Calu3 (cell line): ENCODE results near the gene AKAP13. TPM values are rescaled to one million over a fixed set of nuclear protein-coding genes. Genes with fewer than 3 reads are reported as not detected.

Experiments used
- BruUV-seq: library from RNA; stranded (reverse); fragments of 400-500 nt; replicated peaks from 2 replicates; lab custom pipeline; 2021; lab: Mats Ljungman, UMichigan
- CTCF ChIA-PET: fragments of 300-600 bp; sonication (Branson Sonifier 250); formaldehyde crosslinking; loops from one replicate; lab custom pipeline; 2022; ENCODE audit warnings: antibody characterized with exemption; lab: Charles Lee
- DNase-seq: peaks from one replicate; pipeline ENCODE4 v3.0.0; 2022
- H3K27ac Mint-ChIP-seq: one replicate; pipeline ENCODE4 v1.8.0; 2022; ENCODE audit warnings: mixed read lengths; ENCODE audit not compliant: unreplicated experiment
- H3K27me3 Mint-ChIP-seq: one replicate; pipeline ENCODE4 v1.8.0; 2022; ENCODE audit warnings: mixed read lengths; ENCODE audit not compliant: unreplicated experiment
- H3K36me3 Mint-ChIP-seq: one replicate; pipeline ENCODE4 v1.8.0; 2022; ENCODE audit warnings: mild to moderate bottlenecking, moderate library complexity, mixed read lengths; ENCODE audit not compliant: insufficient read depth, unreplicated experiment
- H3K4me1 Mint-ChIP-seq: one replicate; pipeline ENCODE4 v1.8.0; 2022; ENCODE audit warnings: mild to moderate bottlenecking, low read depth, mixed read lengths; ENCODE audit not compliant: unreplicated experiment
- H3K4me3 Mint-ChIP-seq: one replicate; pipeline ENCODE4 v1.8.0; 2022; ENCODE audit warnings: mild to moderate bottlenecking, low read depth, moderate library complexity, mixed read lengths; ENCODE audit not compliant: unreplicated experiment
- H3K9me3 Mint-ChIP-seq: one replicate; pipeline ENCODE4 v1.8.0; 2022; ENCODE audit warnings: low read depth, mixed read lengths; ENCODE audit not compliant: unreplicated experiment
- intact Hi-C: fragments of 100-400 bp; cut with micrococcal nuclease; formaldehyde crosslinking; loops from one replicate; pipeline ENCODE4 v1.10.0; 2022; ENCODE audit not compliant: unreplicated experiment
- total RNA-seq: library from RNA; stranded (reverse); gene quantifications from 2 replicates; pipeline ENCODE4 v1.2.3, GENCODE V29; 2022
- TF ChIP-seq, protein P1 (sequence below): fragments of 200-600 bp; IDR thresholded peaks from one replicate; pipeline ENCODE4 v1.8.0; 2022; ENCODE audit warnings: antibody characterized with exemption; ENCODE audit not compliant: unreplicated experiment

The AKAP13 gene
- total RNA-seq, 1 experiment from 2014 or later = 145 TPM

- no TSS peak for BruUV-seq
- no peak overlapping the region for H3K27ac Mint-ChIP-seq
- CTCF ChIA-PET = interaction anchor here (0.6 kb wide), 1 partner anchor 44 kb away, joined by 5 read pairs; no protein-coding TSS in a partner anchor
- intact Hi-C loops = loop anchor here (2.0 kb wide), 1 partner anchor 75 kb away; no protein-coding TSS in a partner anchor
- peaks cover 17% of the 10 kb centered on the region for H3K36me3 Mint-ChIP-seq
- TF ChIP-seq, protein P1, sequence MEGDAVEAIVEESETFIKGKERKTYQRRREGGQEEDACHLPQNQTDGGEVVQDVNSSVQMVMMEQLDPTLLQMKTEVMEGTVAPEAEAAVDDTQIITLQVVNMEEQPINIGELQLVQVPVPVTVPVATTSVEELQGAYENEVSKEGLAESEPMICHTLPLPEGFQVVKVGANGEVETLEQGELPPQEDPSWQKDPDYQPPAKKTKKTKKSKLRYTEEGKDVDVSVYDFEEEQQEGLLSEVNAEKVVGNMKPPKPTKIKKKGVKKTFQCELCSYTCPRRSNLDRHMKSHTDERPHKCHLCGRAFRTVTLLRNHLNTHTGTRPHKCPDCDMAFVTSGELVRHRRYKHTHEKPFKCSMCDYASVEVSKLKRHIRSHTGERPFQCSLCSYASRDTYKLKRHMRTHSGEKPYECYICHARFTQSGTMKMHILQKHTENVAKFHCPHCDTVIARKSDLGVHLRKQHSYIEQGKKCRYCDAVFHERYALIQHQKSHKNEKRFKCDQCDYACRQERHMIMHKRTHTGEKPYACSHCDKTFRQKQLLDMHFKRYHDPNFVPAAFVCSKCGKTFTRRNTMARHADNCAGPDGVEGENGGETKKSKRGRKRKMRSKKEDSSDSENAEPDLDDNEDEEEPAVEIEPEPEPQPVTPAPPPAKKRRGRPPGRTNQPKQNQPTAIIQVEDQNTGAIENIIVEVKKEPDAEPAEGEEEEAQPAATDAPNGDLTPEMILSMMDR = no peak
- H3K9me3 Mint-ChIP-seq = no peaks in the 10 kb centered on the region
- H3K27me3 Mint-ChIP-seq = no peaks in the 10 kb centered on the region
- DNase-seq = no peak
- H3K4me3 Mint-ChIP-seq = no peak overlapping the region
- H3K4me1 Mint-ChIP-seq = peaks cover 49% of the 10 kb centered on the region
These were observed 213.5 kb downstream of the AKAP13 start for GRCh38 chr15:85593809-85594445.

- Mint-ChIP-seq H3K9me3 (no peaks in the 10 kb centered on the region), H3K36me3 (peaks cover 11% of the 10 kb centered on the region), H3K27ac (no peak overlapping the region), H3K4me3 (no peak overlapping the region), H3K4me1 (peaks cover 37% of the 10 kb centered on the region), H3K27me3 (no peaks in the 10 kb centered on the region)
- CTCF ChIA-PET = no interaction called here
- TF ChIP-seq, protein P1 = no peak
- BruUV-seq = no TSS peak
- intact Hi-C loops = loop anchor here (2.0 kb wide), 1 partner anchor 19 kb away; no protein-coding TSS in a partner anchor
- no peak for DNase-seq
These were observed 215.6 kb downstream of the AKAP13 start for GRCh38 chr15:85595804-85596536.

- CTCF ChIA-PET = no interaction called here
- no TSS peak for BruUV-seq
- no peak overlapping the region for H3K4me3 Mint-ChIP-seq
These were observed 216.9 kb downstream of the AKAP13 start for GRCh38 chr15:85597155-85597815.

GRCh38 chr15:85598219-85598618 is 217.8 kb downstream of the AKAP13 start:
- DNase-seq = no peak
- Mint-ChIP-seq H3K9me3 (no peaks in the 10 kb centered on the region), H3K4me3 (no peak overlapping the region), H3K36me3 (peaks cover 9% of the 10 kb centered on the region), H3K27me3 (no peaks in the 10 kb centered on the region), H3K27ac (no peak overlapping the region), H3K4me1 (peaks cover 18% of the 10 kb centered on the region)
- CTCF ChIA-PET = no interaction called here
- intact Hi-C loops = no loop called here
- TF ChIP-seq, protein P1 = no peak
- no TSS peak for BruUV-seq

More at GRCh38 chr15:85597155-85597815, 216.9 kb downstream of the AKAP13 start:
- H3K27ac Mint-ChIP-seq = no peak overlapping the region
- intact Hi-C loops = loop anchor here (2.0 kb wide), 1 partner anchor 18 kb away; no protein-coding TSS in a partner anchor
- TF ChIP-seq, protein P1 = no peak
- H3K36me3 Mint-ChIP-seq = peaks cover 7% of the 10 kb centered on the region
- H3K27me3 Mint-ChIP-seq = no peaks in the 10 kb centered on the region
- H3K4me1 Mint-ChIP-seq = peaks cover 25% of the 10 kb centered on the region
- DNase-seq = no peak
- H3K9me3 Mint-ChIP-seq = no peaks in the 10 kb centered on the region
